ENCODE data around the gene CD33.
"Not testable (repeated sequence)": the region's sequence is repeated elsewhere in the genome, so short reads cannot be mapped to it uniquely, and the experiment has no call there.

CD33 gene

GRCh38 chr19:51210874-51211361 is 14.0 kb upstream of the CD33 start:
- DNase-seq: not testable (repeated sequence)

- no peak for DNase-seq
Measured at GRCh38 chr19:51211833-51212232, 13.0 kb upstream of the CD33 start.

DNA sequence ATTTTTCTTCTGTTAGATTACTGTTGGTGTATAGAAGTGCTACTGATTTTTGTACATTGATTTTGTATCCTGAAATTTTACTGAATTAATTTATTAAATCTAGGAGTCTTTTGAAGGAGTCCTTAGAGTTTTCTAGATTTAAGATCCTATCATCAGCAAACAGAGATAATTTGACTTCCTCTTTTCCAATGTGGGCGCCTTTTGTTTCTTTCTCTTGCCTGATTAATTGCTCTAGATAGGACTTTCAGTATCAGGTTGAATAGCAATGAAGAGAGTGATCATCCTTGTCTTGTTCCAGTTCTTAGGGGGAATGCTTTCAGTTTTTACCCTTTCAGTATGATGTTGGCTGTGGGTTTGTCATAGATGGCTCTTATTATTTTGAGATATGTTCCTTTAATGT is 5.6 kb upstream of the CD33 start:
- DNase-seq: no peak

DNA sequence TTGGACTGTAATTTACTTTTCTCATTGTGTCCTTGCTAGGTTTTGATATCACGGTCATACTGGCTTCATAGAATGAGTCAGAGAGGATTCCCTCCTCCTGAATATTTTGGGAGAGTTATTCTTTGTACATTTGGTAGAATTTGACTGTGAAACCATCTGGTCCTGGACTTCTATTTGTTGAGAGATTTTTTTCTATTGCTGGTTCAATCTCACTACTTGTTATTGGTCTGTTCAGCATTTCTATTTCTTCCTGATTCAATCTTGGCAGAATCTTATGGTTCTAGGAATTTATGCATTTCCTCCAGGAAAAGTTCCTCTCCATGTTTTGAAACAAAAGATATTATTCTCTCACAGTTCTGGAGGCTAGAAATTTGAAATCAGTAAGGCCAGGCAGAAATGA is 4.9 kb upstream of the CD33 start:
- no peak for DNase-seq

- no peak for DNase-seq
Measured at GRCh38 chr19:51220996-51221395, 3.9 kb upstream of the CD33 start.

DNA sequence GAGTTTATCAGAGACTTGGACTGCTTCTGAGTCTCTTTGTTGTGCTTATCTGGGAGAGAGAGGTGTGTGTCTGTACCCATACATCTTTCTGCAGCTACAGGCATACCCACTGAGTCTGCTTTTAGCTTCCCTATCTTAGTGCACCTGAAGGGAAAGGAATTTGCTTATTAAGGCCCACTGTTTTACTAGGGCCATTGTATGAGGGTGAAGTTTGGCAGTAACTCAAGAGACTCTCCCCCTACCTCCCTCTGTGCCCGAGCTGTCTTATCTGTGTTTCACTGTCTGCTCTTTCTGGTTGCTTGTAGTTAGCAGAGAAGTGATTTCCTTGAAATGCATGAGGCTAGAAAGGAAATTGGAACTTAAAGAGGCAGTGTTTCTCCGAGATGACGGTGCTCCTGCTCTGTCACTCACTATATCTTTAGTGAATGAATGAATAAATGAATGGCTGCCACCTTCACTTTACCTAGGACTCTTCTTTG is 678 bp upstream of the CD33 start:
- no peak for DNase-seq

DNA sequence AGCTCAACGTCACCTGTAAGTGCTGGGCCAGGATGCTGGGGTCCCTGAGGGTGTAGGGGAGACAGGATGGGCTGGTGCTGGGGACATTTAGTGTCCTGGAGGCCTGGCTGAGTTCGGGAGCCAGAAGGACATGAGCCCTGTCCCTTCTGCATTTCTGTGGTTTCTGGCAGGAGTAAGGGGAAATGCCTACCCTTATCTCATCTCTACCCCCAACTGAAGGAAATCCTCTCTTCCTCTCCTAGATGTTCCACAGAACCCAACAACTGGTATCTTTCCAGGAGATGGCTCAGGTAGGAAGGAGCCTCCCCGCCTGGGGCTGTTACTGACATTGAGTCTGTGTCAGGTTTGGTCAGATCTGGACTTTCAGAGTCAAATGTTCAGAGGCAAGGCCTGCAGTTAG is 1.2 kb downstream of the CD33 start:
- DNase-seq: no peak

DNA sequence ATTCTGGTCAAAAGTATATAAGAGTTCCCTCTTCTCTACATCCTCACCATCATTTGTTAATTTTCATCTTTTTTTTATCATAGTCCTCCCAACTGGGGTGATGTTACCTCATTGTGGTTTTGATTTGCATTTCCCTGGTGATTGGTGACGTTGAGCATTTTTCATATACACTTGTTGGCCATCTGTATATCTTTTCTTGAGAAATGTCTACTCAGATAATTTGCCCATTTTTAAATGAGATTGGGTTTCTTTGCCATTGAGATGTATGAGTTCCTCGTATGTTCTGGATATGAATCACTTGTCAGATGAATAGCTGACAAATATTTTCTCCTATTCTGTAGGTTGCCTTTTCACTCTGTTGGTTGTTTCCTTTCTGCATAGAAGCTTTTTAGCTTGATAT is 2.4 kb downstream of the CD33 start:
- no peak for DNase-seq

DNA sequence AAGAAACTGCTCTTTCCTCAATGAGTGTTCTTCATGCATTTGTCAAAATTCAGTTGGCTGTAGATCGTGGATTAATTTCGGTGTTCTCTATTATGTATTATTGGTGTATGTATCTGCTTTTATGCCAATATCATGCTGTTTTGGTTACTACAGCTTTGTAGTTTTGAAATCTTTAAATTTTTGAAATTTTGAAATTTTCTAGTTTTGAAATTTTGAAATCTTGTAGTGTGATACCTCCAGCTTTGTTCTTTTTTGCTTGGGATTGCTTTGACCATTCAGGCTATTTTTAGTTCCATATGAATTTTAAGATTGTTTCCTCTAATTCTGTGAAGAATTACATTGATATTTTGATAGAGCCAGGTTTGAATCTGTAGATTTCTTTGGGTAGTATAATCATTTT is 3.1 kb downstream of the CD33 start:
- DNase-seq: no peak

GRCh38 chr19:51240866-51241265 is 16.0 kb downstream of the CD33 start:
- DNase-seq: no peak

GRCh38 chr19:51242881-51243630 is 18.2 kb downstream of the CD33 start:
- no peak for DNase-seq

DNA sequence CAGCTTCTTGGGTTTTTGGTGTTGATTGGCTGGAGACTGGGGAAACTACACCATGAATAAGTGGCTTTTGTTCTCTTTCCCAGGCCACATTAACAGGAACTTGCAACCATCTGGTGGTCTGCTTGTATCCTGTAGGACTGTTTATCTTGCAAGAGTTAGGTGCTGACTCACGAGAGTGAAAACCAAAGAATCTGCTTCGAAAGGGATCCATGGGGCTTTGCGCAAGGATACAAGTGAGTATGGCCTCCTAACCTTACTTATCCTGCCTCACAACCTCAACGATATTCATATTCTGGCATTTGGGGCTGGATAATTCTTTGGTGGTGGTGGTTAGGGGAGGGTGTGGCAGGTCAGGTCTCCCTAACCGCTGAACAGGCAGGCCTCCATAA is 21.3 kb downstream of the CD33 start:
- no peak for DNase-seq

GRCh38 chr19:51247972-51248590 is 23.2 kb downstream of the CD33 start:
- DNase-seq: no peak

DNA sequence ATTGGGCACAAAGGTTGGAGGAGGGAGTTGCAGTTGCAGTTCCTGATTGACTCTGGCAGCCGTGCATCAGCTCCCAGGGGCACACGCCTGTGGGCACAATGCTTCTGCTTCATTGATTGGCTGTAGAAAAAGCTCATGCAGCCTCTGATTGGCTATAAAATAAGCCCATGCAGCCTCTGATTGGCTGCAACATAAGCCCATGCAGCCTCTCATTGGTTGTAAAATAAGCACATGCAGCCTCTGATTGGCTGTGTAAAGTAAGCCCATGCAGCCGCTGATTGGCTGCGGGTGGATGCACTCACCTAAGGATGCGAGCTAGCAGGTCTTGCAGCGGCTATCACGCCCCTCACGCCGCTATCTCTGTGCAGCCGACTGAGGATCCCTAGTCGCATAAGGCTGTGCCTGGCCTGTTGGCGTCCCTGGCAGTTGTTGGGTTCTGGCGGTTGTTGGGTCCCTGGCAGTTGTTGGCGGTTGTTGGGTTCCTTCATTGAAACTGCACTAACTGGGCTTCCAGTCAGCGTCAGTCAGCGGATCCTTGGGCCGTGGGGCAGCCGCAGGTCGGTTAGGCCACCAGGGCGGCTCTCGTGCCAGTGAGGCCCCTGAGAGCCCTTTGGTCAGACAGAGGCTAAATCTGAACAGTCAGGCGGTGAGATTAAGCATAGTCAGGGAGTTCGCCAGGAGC is 26.0 kb downstream of the CD33 start, which contains the start of gene SIGLECL1:
Gene SIGLECL1 (plus strand): TSS at position 295 of the 682 bp plus-strand sequence. CDS start 12,993 bp downstream, outside the sequence.
- DNase-seq: no peak

GRCh38 chr19:51251468-51251820 is 26.6 kb downstream of the CD33 start:
- no peak for DNase-seq

GRCh38 chr19:51252306-51253079 is 27.6 kb downstream of the CD33 start:
- no peak for DNase-seq

DNA sequence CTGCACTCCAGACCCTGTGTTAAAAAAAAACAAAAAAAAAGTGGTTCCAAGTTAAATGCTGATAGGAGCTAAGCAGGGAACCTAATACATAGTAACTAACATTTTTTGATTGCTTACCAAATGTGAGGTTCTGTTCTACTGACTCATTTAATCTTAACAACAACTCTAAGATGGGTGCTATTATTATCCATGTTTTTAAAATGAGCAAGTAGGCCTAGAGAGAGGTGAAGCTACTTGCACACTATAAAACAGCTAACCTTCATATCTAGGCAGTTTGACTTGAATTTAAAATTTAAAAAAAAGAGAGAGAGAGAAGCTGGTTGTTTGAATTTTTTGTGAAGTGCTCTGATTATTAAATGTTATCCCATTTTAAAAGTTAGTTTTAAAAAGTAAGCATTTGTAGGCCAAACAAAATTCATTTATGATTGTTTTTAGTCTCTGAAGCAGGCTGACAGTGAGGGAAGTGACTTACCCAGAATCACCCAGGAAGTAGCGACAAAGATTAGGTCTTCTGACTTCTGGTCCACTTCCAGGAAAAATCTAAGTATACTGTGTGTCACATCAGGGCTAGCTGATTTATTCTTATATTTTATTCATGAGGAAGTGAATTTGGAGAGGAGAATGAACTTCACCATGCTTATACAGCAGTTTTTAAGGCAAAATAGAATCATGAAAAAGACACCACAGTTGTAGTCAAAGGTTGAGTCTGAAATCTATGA is 28.4 kb downstream of the CD33 start:
- no peak for DNase-seq

GRCh38 chr19:51256155-51256625 is 31.3 kb downstream of the CD33 start:
- no peak for DNase-seq

GRCh38 chr19:51257471-51257870 is 32.6 kb downstream of the CD33 start:
- DNase-seq: no peak

DNA sequence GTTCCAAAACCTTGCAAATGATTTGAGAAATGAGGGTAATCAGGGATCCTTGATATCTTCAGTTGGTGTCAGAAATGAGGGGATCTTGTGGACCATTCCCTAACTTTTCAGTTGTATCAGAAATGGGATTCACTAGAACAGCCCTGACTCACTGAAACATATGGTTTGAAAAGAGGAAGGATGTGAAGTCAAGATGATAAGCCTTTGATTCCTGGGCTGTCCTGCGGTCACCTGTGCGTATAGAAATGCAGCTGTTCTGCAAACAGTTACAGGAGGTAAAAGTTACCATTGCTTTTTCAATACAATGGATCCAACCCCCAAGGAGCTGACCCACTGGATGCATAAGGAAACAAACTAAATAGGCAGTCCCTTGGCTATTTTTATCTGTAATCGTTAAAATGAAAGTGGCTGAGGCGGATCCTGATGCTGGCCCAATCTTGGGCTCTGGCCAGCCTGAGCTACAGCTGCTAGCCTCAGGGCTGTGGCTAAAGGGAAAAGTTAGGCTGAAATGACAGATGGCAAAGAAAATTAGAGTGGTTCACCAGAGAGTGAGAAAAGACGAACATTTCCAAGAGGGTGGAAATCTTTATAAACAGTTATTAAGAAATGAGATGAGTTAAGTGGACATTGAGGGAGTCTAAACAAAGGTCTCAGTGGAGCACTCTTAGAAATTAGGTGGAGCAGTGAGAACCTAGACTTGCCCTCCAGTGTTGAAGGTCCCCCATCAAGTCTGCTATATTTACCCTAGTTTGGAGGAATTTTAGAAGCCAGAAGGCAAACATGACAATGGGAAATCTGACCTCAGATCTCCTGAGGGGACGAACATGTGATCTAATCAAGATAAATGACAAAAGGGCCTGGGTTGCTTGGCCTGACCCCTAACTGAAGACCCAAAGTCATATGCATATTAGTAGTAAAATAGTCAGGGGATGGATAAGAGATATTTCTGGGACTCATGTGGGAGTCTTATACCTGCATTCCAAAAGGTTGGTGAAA is 33.6 kb downstream of the CD33 start:
- no peak for DNase-seq
